Panc1 (cell line): ENCODE results near the gene HHLA2. TPM values are rescaled to one million over a fixed set of nuclear protein-coding genes. Genes with fewer than 3 reads are reported as not detected.

Experiments
- ATAC-seq: fragments of 200-7000 bp; cut with Tn5 transposase; 2 replicates; pipeline ENCODE4 v1.9.1; 2020; ENCODE audit warnings: mild to moderate bottlenecking, moderate library complexity
- BruUV-seq: library from RNA; stranded (reverse); fragments of 400-500 nt; replicated peaks from 2 replicates; lab custom pipeline; 2021; lab: Mats Ljungman, UMichigan
- CTCF ChIA-PET: fragments of 300-600 bp; sonication (Branson Sonifier 250); formaldehyde crosslinking; loops from one replicate; lab custom pipeline; 2022; ENCODE audit warnings: antibody characterized with exemption; lab: Charles Lee
- POLR2A ChIA-PET: fragments of 300-600 bp; sonication (Branson Sonifier 250); formaldehyde crosslinking; loops from one replicate; lab custom pipeline; 2022; ENCODE audit warnings: antibody characterized with exemption; lab: Charles Lee
- DNase-seq: peaks from one replicate; pipeline ENCODE4 v3.0.0-alpha.2; 2010; ENCODE audit warnings: low read depth, low spot score
- H3K27ac ChIP-seq: 2 replicates; pipeline ENCODE4 v1.5.1; 2011; ENCODE audit warnings: mild to moderate bottlenecking, low read length, inconsistent platforms
- H3K27me3 ChIP-seq: fragments of 200-500 bp; sonication (Bioruptor generic); 2 replicates; pipeline ENCODE4 v1.6.0; 2014; ENCODE audit warnings: low read length, inconsistent platforms; ENCODE audit not compliant: control insufficient read depth, insufficient read depth
- H3K36me3 ChIP-seq: fragments of 200-500 bp; sonication (Bioruptor generic); 2 replicates; pipeline ENCODE4 v1.5.1; 2014; ENCODE audit warnings: inconsistent platforms, mild to moderate bottlenecking, low read length, moderate library complexity; ENCODE audit not compliant: control insufficient read depth, insufficient read depth
- H3K4me1 ChIP-seq: 2 replicates; pipeline ENCODE4 v1.5.1; 2011; ENCODE audit warnings: inconsistent platforms, mild to moderate bottlenecking, low read length, moderate library complexity; ENCODE audit not compliant: control insufficient read depth, insufficient read depth
- H3K4me3 ChIP-seq, 2 experiments: 2 replicates each; pipeline ENCODE4 v1.5.1; 2011 to 2012; ENCODE audit warnings: low read depth in 2 of 2, low read length in 2 of 2, mild to moderate bottlenecking in 2 of 2, inconsistent platforms in 1 of 2, moderate library complexity in 1 of 2
- H3K9me3 ChIP-seq: fragments of 200-500 bp; sonication (Bioruptor generic); 2 replicates; pipeline ENCODE4 v1.5.1; 2014; ENCODE audit warnings: low read depth, mild to moderate bottlenecking, inconsistent platforms, low read length, moderate library complexity; ENCODE audit not compliant: control insufficient read depth, insufficient read depth
- POLR2AphosphoS5 ChIP-seq: IDR thresholded peaks from 2 replicates; pipeline ENCODE4 v1.6.1; 2012; ENCODE audit warnings: mild to moderate bottlenecking, low read depth, low read length, moderate library complexity
- SIN3A ChIP-seq: IDR thresholded peaks from 2 replicates; pipeline ENCODE4 v1.6.1; 2012; ENCODE audit warnings: low read depth, mild to moderate bottlenecking, low read length, moderate library complexity, borderline replicate concordance; ENCODE audit not compliant: insufficient read depth
- TCF7L2 ChIP-seq: IDR thresholded peaks from 2 replicates; pipeline ENCODE4 v1.6.1; 2011; ENCODE audit warnings: mild to moderate bottlenecking, low read depth, low read length, inconsistent platforms
- in situ Hi-C: cut with HindIII; loops from 2 replicates; pipeline ENCODE4 v1.10.0; 2016; ENCODE audit warnings: low sequenced_read_pairs, low pct_unique_long_range_greater_than_20kb
- intact Hi-C: fragments of 100-400 bp; cut with micrococcal nuclease; formaldehyde crosslinking; loops from one replicate; pipeline ENCODE4 v1.10.0; 2022; ENCODE audit not compliant: unreplicated experiment
- total RNA-seq: library from RNA; stranded (reverse); gene quantifications from one replicate; pipeline ENCODE4 v1.2.1, GENCODE V29; 2021; ENCODE audit not compliant: unreplicated experiment
- TF ChIP-seq, protein P1 (sequence below): fragments of 450-650 bp; IDR thresholded peaks from 2 replicates; pipeline ENCODE4 v1.5.1; 2017; ENCODE audit warnings: mild to moderate bottlenecking
- TF ChIP-seq, protein P2 (sequence below), 2 experiments: IDR thresholded peaks; 2 replicates each; pipeline ENCODE4 v1.6.1; 2011 to 2012; ENCODE audit warnings: low read depth in 2 of 2, control low read depth in 1 of 2, low read length in 1 of 2, mild to moderate bottlenecking in 1 of 2, moderate library complexity in 1 of 2; ENCODE audit not compliant: insufficient read depth in 1 of 2

The HHLA2 gene
- total RNA-seq, 1 experiment from 2014 or later = not detected

DNA sequence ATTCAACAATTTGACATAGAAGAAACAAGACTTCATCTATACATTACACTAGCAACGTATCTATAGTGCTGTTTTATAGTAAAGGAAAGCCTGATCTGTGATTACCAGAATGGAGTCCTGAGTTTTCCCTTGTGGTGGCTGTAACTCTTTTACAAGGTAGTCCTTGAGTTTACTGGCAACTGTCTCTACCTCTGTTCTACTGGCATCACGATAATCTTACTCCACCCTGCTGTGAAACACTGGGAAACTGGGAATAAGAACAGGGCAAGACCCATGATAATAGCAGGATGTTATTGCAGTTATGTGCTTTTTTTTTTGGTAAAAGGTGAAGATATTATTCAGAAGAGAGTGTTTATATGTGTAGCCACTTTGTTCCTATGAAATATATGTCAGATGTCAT, 12.4 kb upstream of the HHLA2 start:
- Histone ChIP-seq H3K36me3 (no peaks in the 10 kb centered on the region), H3K9me3 (peaks cover 4% of the 10 kb centered on the region; the same call in 1 of the 2 replicates), H3K27me3 (no peaks in the 10 kb centered on the region), H3K4me1 (no peaks in the 10 kb centered on the region), H3K27ac (no peak overlapping the region), H3K4me3 (no peak overlapping the region)
- intact Hi-C loops = no loop called here
- ATAC-seq (no peak), DNase-seq (no peak)
- POLR2A ChIA-PET = no interaction called here
- TF ChIP-seq SIN3A = no peak
- no peak for TF ChIP-seq POLR2AphosphoS5
- TF ChIP-seq, protein P1, sequence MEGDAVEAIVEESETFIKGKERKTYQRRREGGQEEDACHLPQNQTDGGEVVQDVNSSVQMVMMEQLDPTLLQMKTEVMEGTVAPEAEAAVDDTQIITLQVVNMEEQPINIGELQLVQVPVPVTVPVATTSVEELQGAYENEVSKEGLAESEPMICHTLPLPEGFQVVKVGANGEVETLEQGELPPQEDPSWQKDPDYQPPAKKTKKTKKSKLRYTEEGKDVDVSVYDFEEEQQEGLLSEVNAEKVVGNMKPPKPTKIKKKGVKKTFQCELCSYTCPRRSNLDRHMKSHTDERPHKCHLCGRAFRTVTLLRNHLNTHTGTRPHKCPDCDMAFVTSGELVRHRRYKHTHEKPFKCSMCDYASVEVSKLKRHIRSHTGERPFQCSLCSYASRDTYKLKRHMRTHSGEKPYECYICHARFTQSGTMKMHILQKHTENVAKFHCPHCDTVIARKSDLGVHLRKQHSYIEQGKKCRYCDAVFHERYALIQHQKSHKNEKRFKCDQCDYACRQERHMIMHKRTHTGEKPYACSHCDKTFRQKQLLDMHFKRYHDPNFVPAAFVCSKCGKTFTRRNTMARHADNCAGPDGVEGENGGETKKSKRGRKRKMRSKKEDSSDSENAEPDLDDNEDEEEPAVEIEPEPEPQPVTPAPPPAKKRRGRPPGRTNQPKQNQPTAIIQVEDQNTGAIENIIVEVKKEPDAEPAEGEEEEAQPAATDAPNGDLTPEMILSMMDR = no peak
- CTCF ChIA-PET = no interaction called here
- in situ Hi-C loops = no loop called here
- no TSS peak for BruUV-seq

DNA sequence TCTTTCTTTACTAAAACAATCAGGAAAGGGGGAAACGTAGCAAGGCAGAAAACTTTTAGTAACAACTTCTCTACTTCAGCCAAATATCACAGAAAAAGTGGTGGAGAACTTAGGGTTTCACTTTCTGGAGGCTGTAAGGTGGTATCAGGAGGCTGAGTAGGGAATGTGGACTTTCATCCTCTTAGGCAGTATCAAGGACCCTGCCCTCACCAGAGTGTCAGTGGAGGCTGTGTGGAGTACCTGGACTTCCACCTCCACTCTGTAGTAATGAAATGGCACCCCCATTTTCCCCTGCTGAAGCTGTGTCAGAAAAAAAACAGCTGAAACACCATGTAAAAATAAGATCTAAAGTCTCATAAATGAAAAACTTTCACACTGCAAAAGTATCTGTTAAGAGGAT, 11.2 kb upstream of the HHLA2 start:
- H3K9me3 ChIP-seq = no peaks in the 10 kb centered on the region
- ChIA-PET POLR2A (no interaction called here), CTCF (no interaction called here)
- no peak for TF ChIP-seq POLR2AphosphoS5
- no peak for TF ChIP-seq TCF7L2
- TF ChIP-seq, protein P2, sequence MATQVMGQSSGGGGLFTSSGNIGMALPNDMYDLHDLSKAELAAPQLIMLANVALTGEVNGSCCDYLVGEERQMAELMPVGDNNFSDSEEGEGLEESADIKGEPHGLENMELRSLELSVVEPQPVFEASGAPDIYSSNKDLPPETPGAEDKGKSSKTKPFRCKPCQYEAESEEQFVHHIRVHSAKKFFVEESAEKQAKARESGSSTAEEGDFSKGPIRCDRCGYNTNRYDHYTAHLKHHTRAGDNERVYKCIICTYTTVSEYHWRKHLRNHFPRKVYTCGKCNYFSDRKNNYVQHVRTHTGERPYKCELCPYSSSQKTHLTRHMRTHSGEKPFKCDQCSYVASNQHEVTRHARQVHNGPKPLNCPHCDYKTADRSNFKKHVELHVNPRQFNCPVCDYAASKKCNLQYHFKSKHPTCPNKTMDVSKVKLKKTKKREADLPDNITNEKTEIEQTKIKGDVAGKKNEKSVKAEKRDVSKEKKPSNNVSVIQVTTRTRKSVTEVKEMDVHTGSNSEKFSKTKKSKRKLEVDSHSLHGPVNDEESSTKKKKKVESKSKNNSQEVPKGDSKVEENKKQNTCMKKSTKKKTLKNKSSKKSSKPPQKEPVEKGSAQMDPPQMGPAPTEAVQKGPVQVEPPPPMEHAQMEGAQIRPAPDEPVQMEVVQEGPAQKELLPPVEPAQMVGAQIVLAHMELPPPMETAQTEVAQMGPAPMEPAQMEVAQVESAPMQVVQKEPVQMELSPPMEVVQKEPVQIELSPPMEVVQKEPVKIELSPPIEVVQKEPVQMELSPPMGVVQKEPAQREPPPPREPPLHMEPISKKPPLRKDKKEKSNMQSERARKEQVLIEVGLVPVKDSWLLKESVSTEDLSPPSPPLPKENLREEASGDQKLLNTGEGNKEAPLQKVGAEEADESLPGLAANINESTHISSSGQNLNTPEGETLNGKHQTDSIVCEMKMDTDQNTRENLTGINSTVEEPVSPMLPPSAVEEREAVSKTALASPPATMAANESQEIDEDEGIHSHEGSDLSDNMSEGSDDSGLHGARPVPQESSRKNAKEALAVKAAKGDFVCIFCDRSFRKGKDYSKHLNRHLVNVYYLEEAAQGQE (IDR thresholded peaks at IDR 0.05; ENCODE audit: insufficient read depth in 1 of 2, low read depth in 2 of 2, low read length in 1 of 2) = no peak
- ATAC-seq (no peak), DNase-seq (no peak)
- intact Hi-C loops (no loop called here), in situ Hi-C loops (no loop called here)
- H3K4me1 ChIP-seq = no peaks in the 10 kb centered on the region
- BruUV-seq = no TSS peak
- no peak overlapping the region for H3K27ac ChIP-seq
- no peak overlapping the region for H3K4me3 ChIP-seq
- no peaks in the 10 kb centered on the region for H3K27me3 ChIP-seq
- H3K36me3 ChIP-seq = no peaks in the 10 kb centered on the region

DNA sequence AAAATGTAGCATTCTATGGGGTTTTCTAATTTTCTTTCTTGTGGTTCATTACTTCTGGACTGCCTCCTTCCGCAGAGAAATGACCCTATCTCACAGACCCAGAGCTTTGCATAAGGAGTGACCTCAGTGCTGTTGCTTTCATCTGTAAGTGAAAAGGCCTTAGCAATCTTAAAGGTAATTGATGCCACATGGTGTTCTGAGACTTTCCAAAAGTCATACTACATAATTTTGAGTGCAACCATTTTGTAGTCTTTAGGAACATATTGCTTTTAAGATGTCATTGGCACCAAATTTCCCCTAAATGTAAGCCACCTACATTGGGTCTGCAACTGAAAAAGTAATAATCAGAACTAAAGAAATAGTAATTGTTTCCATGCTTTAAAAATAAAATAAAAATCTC, 9.2 kb upstream of the HHLA2 start:
- BruUV-seq = no TSS peak

More for the DNA sequence above, 9.2 kb upstream of the HHLA2 start:
- Histone ChIP-seq H3K36me3 (no peaks in the 10 kb centered on the region), H3K27me3 (no peaks in the 10 kb centered on the region), H3K27ac (no peak overlapping the region), H3K9me3 (no peaks in the 10 kb centered on the region), H3K4me3 (no peak overlapping the region), H3K4me1 (no peaks in the 10 kb centered on the region)
- DNase-seq (no peak), ATAC-seq (no peak)
- intact Hi-C loops (no loop called here), in situ Hi-C loops (no loop called here)
- ChIA-PET CTCF (no interaction called here), POLR2A (no interaction called here)
- TF ChIP-seq, protein P1 = no peak
- TF ChIP-seq TCF7L2 (no peak), SIN3A (no peak), POLR2AphosphoS5 (no peak)
- TF ChIP-seq, protein P2 (IDR thresholded peaks at IDR 0.05; ENCODE audit: insufficient read depth in 1 of 2, low read depth in 2 of 2, low read length in 1 of 2) = no peak
